Stimulated activated CD4-positive, alpha-beta T cell treated with anti-CD3 and anti-CD28 coated beads, Interleukin-2, amount 100 ng/mL, for 48 hours (primary cell): ENCODE measurements around the gene TMPRSS7.

Experiments
- DNase-seq, 2 donors: peaks; one replicate each; pipeline ENCODE4 v3.0.0-alpha.2; 2020

The TMPRSS7 gene

DNA sequence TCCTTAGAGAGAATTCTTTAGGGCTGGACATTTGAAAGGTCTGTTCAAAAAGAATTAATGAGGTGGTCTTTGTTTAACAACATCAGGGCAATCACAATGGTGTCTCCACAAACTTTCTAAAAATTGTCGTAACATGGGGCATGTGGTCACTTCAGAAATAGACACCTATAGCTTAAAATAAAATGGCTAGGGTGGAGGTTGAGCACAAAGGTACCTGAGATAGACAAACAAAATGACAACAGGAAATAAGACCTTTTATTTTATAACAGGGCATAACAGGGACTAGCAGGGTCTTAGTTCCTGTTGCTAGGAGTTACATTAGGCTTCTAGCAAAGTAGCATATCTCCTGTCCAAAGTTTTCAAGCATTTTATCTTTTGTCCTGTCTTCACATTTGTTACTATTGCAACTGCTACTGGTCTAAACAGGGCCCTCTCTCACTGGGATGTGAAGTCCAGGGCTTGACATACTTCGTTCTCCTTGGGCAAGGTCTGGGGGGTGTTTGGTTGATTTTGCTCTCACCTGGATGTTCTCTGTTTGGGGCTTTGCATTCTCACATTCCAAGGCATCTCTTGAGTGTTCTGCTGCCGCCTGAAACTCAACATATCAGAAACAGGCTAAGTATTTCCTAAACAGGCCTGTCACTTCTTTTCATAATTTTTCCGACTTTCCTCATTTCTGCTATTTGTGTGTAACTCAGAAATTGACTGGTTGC lies 95.5 kb downstream of the TMPRSS7 start:
- no peak for DNase-seq

DNA sequence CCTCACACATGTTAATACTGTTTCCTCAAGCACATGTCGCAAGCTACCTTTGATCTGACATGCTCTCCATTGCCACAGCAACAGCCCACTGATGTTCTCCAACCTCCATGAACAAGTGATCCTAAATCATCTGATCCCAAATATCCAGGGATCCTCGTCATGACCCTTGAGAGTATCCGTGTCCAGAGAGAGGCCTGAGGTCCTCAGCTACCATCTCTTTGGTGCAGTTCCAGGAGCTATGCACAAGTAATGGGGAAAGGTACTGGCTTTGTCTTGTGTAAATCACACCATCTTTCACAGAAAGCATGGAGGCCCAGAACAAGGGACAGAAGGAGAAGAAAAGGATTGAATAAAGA lies 96.1 kb downstream of the TMPRSS7 start:
- DNase-seq = no peak
